Endothelial cell of umbilical vein (primary cell): Measurements from ENCODE around the gene PTPRE. TPM values are rescaled to one million over a fixed set of nuclear protein-coding genes. Genes with fewer than 3 reads are reported as not detected.

Experiments used
- BruUV-seq: library from RNA; stranded (reverse); fragments of 400-500 nt; replicated peaks from 2 replicates; lab custom pipeline; 2021; lab: Mats Ljungman, UMichigan
- CTCF ChIA-PET: fragments of 300-600, 350-600 bp; sonication (Branson Sonifier 250); formaldehyde crosslinking; loops from one replicate; lab custom pipeline; 2021; ENCODE audit warnings: antibody characterized with exemption, inconsistent platforms; lab: Charles Lee
- POLR2A ChIA-PET: fragments of 300-600, 350-600 bp; sonication (Branson Sonifier 250); formaldehyde crosslinking; loops from one replicate; lab custom pipeline; 2021; ENCODE audit warnings: antibody characterized with exemption, inconsistent platforms; lab: Charles Lee
- DNase-seq: peaks from one replicate; pipeline ENCODE4 v3.0.0-alpha.2; 2011; ENCODE audit warnings: low read depth, low spot score
- FAIRE-seq: peaks from 2 replicates; lab custom pipeline; 2011; peaks lifted over from hg19 to GRCh38; lab: Jason Lieb, UNC
- H2AFZ ChIP-seq: 2 replicates; pipeline ENCODE4 v1.6.0; 2012; ENCODE audit warnings: low read depth, low read length, control low read depth, inconsistent platforms
- H3K27ac ChIP-seq: 2 replicates; pipeline ENCODE4 v1.5.1; 2011; ENCODE audit warnings: low read depth, mild to moderate bottlenecking, control low read depth, low read length, moderate library complexity; ENCODE audit not compliant: insufficient read depth
- H3K27me3 ChIP-seq, 2 experiments: 2 replicates each; pipeline versions ENCODE4 v1.6.0 to v1.6.1; 2011; ENCODE audit warnings: low read length in 2 of 2, mixed read lengths in 1 of 2; ENCODE audit not compliant: control insufficient read depth in 2 of 2, insufficient read depth in 2 of 2
- H3K36me3 ChIP-seq, 2 experiments: 2 replicates in 1 of 2; 3 replicates in 1 of 2; pipeline ENCODE4 v1.5.1; 2011; ENCODE audit warnings: low read length in 2 of 2, mild to moderate bottlenecking in 1 of 2, moderate library complexity in 1 of 2; ENCODE audit not compliant: control insufficient read depth in 2 of 2, insufficient read depth in 2 of 2; ENCODE audit errors: extremely low read depth in 1 of 2
- H3K4me1 ChIP-seq: 3 replicates; pipeline ENCODE4 v1.5.1; 2011; ENCODE audit warnings: mild to moderate bottlenecking, low read length; ENCODE audit not compliant: control insufficient read depth, insufficient read depth; ENCODE audit errors: extremely low read depth
- H3K4me2 ChIP-seq: 2 replicates; pipeline ENCODE4 v1.6.1; 2011; ENCODE audit warnings: low read length, control low read depth, mixed read lengths; ENCODE audit not compliant: insufficient read depth
- H3K4me3 ChIP-seq, 3 experiments: fragments of 200-600 bp in 1 of 3; sonication (generic), shearing (Covaris generic) in 1 of 3; replicated peaks in 1 of 3; 2 replicates each; pipeline ENCODE4 v1.5.1; 2011 to 2016; ENCODE audit warnings: control low read depth in 3 of 3, low read length in 3 of 3, mild to moderate bottlenecking in 2 of 3, inconsistent platforms in 1 of 3, low read depth in 1 of 3, moderate library complexity in 1 of 3; ENCODE audit not compliant: insufficient read depth in 1 of 3
- H3K79me2 ChIP-seq: 2 replicates; pipeline ENCODE4 v1.6.0; 2012; ENCODE audit warnings: low read length, inconsistent platforms; ENCODE audit not compliant: control insufficient read depth, insufficient read depth
- H3K9ac ChIP-seq: replicated peaks from 2 replicates; pipeline ENCODE3; 2011; ENCODE audit warnings: low read length, control low read depth; ENCODE audit not compliant: insufficient read depth; ENCODE audit errors: extremely low read depth
- H3K9me1 ChIP-seq: replicated peaks from 3 replicates; pipeline ENCODE4 v1.6.0; 2011; ENCODE audit warnings: mild to moderate bottlenecking, low read length; ENCODE audit not compliant: control insufficient read depth, insufficient read depth; ENCODE audit errors: extremely low read depth
- H3K9me3 ChIP-seq: replicated peaks from 2 replicates; pipeline ENCODE4 v1.5.1; 2012; ENCODE audit warnings: low read length, inconsistent platforms; ENCODE audit not compliant: control insufficient read depth, insufficient read depth
- H4K20me1 ChIP-seq: replicated peaks from 2 replicates; pipeline ENCODE3; 2011; ENCODE audit warnings: mild to moderate bottlenecking, low read length; ENCODE audit not compliant: control insufficient read depth, insufficient read depth; ENCODE audit errors: extremely low read depth
- CTCF ChIP-seq, 2 donors: IDR thresholded peaks; 1 replicate in 1 of 2; 2 replicates in 1 of 2; pipeline ENCODE4 v1.5.1; 2011; ENCODE audit warnings: low read length in 2 of 2, mild to moderate bottlenecking in 2 of 2, moderate library complexity in 2 of 2, control low read depth in 1 of 2, inconsistent platforms in 1 of 2, low read depth in 1 of 2; ENCODE audit not compliant: insufficient read depth in 1 of 2; ENCODE audit errors: extremely low read depth in 1 of 2
- EZH2 ChIP-seq: IDR thresholded peaks from 2 replicates; pipeline ENCODE4 v1.6.1; 2012; ENCODE audit warnings: borderline replicate concordance, low read depth, mild to moderate bottlenecking, moderate library complexity, low read length, inconsistent platforms; ENCODE audit not compliant: severe bottlenecking
- FOS ChIP-seq: IDR thresholded peaks from 2 replicates; pipeline ENCODE4 v1.6.1; 2011; ENCODE audit warnings: mild to moderate bottlenecking, low read length, moderate library complexity, borderline replicate concordance; ENCODE audit not compliant: insufficient read depth
- GATA2 ChIP-seq: IDR thresholded peaks from 2 replicates; pipeline ENCODE4 v1.7.0; 2011; ENCODE audit warnings: low read depth, mild to moderate bottlenecking, moderate library complexity, mixed read lengths, low read length; ENCODE audit not compliant: insufficient read length, insufficient read depth
- JUN ChIP-seq: IDR thresholded peaks from 2 replicates; pipeline ENCODE4 v1.6.1; 2011; ENCODE audit warnings: borderline replicate concordance, low read depth; ENCODE audit not compliant: insufficient read length, insufficient read depth
- MAX ChIP-seq: IDR thresholded peaks from 2 replicates; pipeline ENCODE4 v1.6.1; 2011; ENCODE audit not compliant: insufficient read depth, insufficient read length
- MYC ChIP-seq: IDR thresholded peaks from one replicate; pipeline ENCODE4 v1.6.1; 2011; ENCODE audit warnings: mild to moderate bottlenecking, low read depth, low read length
- POLR2A ChIP-seq: IDR thresholded peaks from 2 replicates; pipeline ENCODE4 v1.6.1; 2012; ENCODE audit warnings: low read depth, mild to moderate bottlenecking, control low read depth, low read length
- POLR2AphosphoS5 ChIP-seq: IDR thresholded peaks from 2 replicates; pipeline ENCODE4 v1.6.1; 2012; ENCODE audit warnings: low read depth, mild to moderate bottlenecking, control low read depth, low read length, moderate library complexity; ENCODE audit not compliant: insufficient read depth
- dilution Hi-C: fragments of 300-500 bp; cut with MboI; formaldehyde crosslinking; loops from one replicate; pipeline ENCODE4 v1.15.0; 2019; ENCODE audit warnings: low sequenced_read_pairs; ENCODE audit not compliant: extremely low pct_ligation_motif_present
- intact Hi-C: fragments of 100-400 bp; cut with micrococcal nuclease; formaldehyde crosslinking; loops from one replicate; pipeline ENCODE4 v1.10.0; 2022
- polyA plus RNA-seq, 4 experiments: library from polyadenylated mRNA; depleted of rRNA in 3 of 4; stranded (reverse) in 3 of 4; unstranded in 1 of 4; fragments of >200 nt; gene quantifications; 2 replicates each; pipeline versions ENCODE4 v1.2.1 to v1.2.3, GENCODE V29; 2011 to 2012; ENCODE audit warnings: missing spikeins in 1 of 4
- total RNA-seq: library from RNA; stranded (reverse); gene quantifications from 2 replicates; pipeline ENCODE4 v1.2.3, GENCODE V29; 2021

The PTPRE gene
- total and polyA plus RNA-seq, 2 donors (not counting 3 experiments of a cell fraction or from before 2014, with no cell fraction given): 37.3 to 116 TPM

GRCh38 chr10:127883516-127883915 is 23.4 kb upstream of the PTPRE start:
- no peak overlapping the region for H3K27ac ChIP-seq
- no peaks in the 10 kb centered on the region for H3K9me1 ChIP-seq
- H3K9ac ChIP-seq: no peak overlapping the region
- intact Hi-C loops: no loop called here
- H3K36me3 ChIP-seq: no peaks in the 10 kb centered on the region
- peaks cover 9% of the 10 kb centered on the region for H3K4me1 ChIP-seq
- H3K27me3 ChIP-seq: no peaks in the 10 kb centered on the region
- dilution Hi-C loops: no loop called here
- H4K20me1 ChIP-seq: no peaks in the 10 kb centered on the region
- H2AFZ ChIP-seq: no peak overlapping the region
- TF ChIP-seq POLR2AphosphoS5 (no peak), GATA2 (no peak), POLR2A (no peak), JUN (no peak), MAX (no peak), FOS (no peak), MYC (no peak), EZH2 (no peak), CTCF (IDR thresholded peaks at IDR 0.05; ENCODE audit: extremely low read depth in 1 of 2, insufficient read depth in 1 of 2, low read depth in 1 of 2, low read length in 2 of 2) (no peak)
- POLR2A ChIA-PET: no interaction called here
- CTCF ChIA-PET: no interaction called here
- no TSS peak for BruUV-seq
- H3K4me3 ChIP-seq: no peak overlapping the region
- no peaks in the 10 kb centered on the region for H3K9me3 ChIP-seq
- DNase-seq (no peak), FAIRE-seq (no peak)
- H3K79me2 ChIP-seq: no peaks in the 10 kb centered on the region
- no peak overlapping the region for H3K4me2 ChIP-seq
